Natural killer cell (primary cell): ENCODE measurements around the gene IL20. TPM values are rescaled to one million over a fixed set of nuclear protein-coding genes. Genes with fewer than 3 reads are reported as not detected.
A peak's percentile ranks its signal among the peaks of the same experiment; 100 is the strongest.

ENCODE experiments used
- ATAC-seq, 3 donors: fragments of 150-1000 bp in 2 of 3; fragments of 200-7000 bp in 1 of 3; cut with Tn5 transposase; 1 replicate in 1 of 3; 2 replicates in 2 of 3; pipeline ENCODE4 v1.10.0; 2021; ENCODE audit warnings: mild to moderate bottlenecking in 2 of 3, moderate library complexity in 2 of 3
- DNase-seq, 2 donors: peaks; one replicate each; pipeline versions ENCODE4 v3.0.0 to v3.0.0-alpha.2; 2013 to 2021; ENCODE audit warnings: mixed read lengths in 1 of 2
- H3K27ac ChIP-seq: one replicate; pipeline ENCODE4 v1.5.1; 2013; ENCODE audit warnings: mild to moderate bottlenecking, low read length
- H3K27me3 ChIP-seq: one replicate; pipeline ENCODE4 v1.6.1; 2013; ENCODE audit warnings: low read length; ENCODE audit not compliant: control insufficient read depth, insufficient read depth
- H3K36me3 ChIP-seq: one replicate; pipeline ENCODE4 v1.6.1; 2013; ENCODE audit warnings: low read length; ENCODE audit not compliant: control insufficient read depth, insufficient read depth
- H3K4me1 ChIP-seq: one replicate; pipeline ENCODE4 v1.6.1; 2013; ENCODE audit warnings: low read length; ENCODE audit not compliant: control insufficient read depth, insufficient read depth
- H3K4me3 ChIP-seq: one replicate; pipeline ENCODE4 v1.5.1; 2013; ENCODE audit warnings: low read length
- H3K9me3 ChIP-seq: one replicate; pipeline ENCODE4 v1.6.1; 2013; ENCODE audit warnings: low read length; ENCODE audit not compliant: control insufficient read depth, insufficient read depth
- H3K27ac Mint-ChIP-seq, 2 donors: one replicate each; pipeline ENCODE4 v1.8.0; 2022; ENCODE audit warnings: mild to moderate bottlenecking in 2 of 2, mixed read lengths in 2 of 2, moderate library complexity in 1 of 2
- H3K27me3 Mint-ChIP-seq, 2 donors: one replicate each; pipeline ENCODE4 v1.8.0; 2022; ENCODE audit warnings: low read depth in 2 of 2, mixed read lengths in 2 of 2
- H3K36me3 Mint-ChIP-seq: one replicate; pipeline ENCODE4 v1.8.0; 2022; ENCODE audit warnings: mixed read lengths
- H3K4me1 Mint-ChIP-seq, 2 donors: one replicate each; pipeline ENCODE4 v1.8.0; 2022; ENCODE audit warnings: mixed read lengths in 2 of 2
- H3K4me3 Mint-ChIP-seq: one replicate; pipeline ENCODE4 v1.8.0; 2022; ENCODE audit warnings: mild to moderate bottlenecking, moderate library complexity, mixed read lengths
- H3K9me3 Mint-ChIP-seq, 2 donors: one replicate each; pipeline ENCODE4 v1.8.0; 2022; ENCODE audit warnings: mixed read lengths in 2 of 2
- WGBS: methylation state at CpG from one replicate; pipeline ENCODE4 v1.1.7; 2013; ENCODE audit warnings: missing lambda C conversion rate; ENCODE audit not compliant: insufficient coverage; 5-methylcytosine and 5-hydroxymethylcytosine counted together
- intact Hi-C: fragments of 100-400 bp; cut with micrococcal nuclease; formaldehyde crosslinking; loops from one replicate; pipeline ENCODE4 v1.14.2; 2022
- total RNA-seq, 4 donors: library from RNA; stranded (reverse); fragments of 120-200 nt in 1 of 4; gene quantifications; one replicate each; pipeline versions ENCODE4 v1.2.3 to v1.2.4, GENCODE V29; 2013 to 2022
- TF ChIP-seq, protein P1 (sequence below): fragments of 200-600 bp; IDR thresholded peaks from one replicate; pipeline ENCODE4 v1.8.0; 2022; ENCODE audit warnings: antibody characterized with exemption

IL20 gene
- total RNA-seq, 3 donors from 2014 or later (not counting 1 experiment from before 2014, with no cell fraction given): not detected

GRCh38 chr1:206828765-206829164 lies 36.7 kb upstream of the IL20 start:
- Histone ChIP-seq H3K27ac (no peak overlapping the region), H3K4me1 (peaks cover 50% of the 10 kb centered on the region), H3K27me3 (no peaks in the 10 kb centered on the region), H3K36me3 (no peaks in the 10 kb centered on the region), H3K9me3 (no peaks in the 10 kb centered on the region), H3K4me3 (no peak overlapping the region)
- TF ChIP-seq, protein P1, sequence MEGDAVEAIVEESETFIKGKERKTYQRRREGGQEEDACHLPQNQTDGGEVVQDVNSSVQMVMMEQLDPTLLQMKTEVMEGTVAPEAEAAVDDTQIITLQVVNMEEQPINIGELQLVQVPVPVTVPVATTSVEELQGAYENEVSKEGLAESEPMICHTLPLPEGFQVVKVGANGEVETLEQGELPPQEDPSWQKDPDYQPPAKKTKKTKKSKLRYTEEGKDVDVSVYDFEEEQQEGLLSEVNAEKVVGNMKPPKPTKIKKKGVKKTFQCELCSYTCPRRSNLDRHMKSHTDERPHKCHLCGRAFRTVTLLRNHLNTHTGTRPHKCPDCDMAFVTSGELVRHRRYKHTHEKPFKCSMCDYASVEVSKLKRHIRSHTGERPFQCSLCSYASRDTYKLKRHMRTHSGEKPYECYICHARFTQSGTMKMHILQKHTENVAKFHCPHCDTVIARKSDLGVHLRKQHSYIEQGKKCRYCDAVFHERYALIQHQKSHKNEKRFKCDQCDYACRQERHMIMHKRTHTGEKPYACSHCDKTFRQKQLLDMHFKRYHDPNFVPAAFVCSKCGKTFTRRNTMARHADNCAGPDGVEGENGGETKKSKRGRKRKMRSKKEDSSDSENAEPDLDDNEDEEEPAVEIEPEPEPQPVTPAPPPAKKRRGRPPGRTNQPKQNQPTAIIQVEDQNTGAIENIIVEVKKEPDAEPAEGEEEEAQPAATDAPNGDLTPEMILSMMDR: no peak
- 65% methylated on average over 3 of the region's 4 CpGs for WGBS
- Mint-ChIP-seq H3K27ac (peak overlapping the region in 1 of 2 donors; percentile 51), H3K27me3 (peaks cover 0 to 9% of the 10 kb centered on the region in 2 donors), H3K36me3 (no peaks in the 10 kb centered on the region), H3K4me1 (peaks cover 30 to 40% of the 10 kb centered on the region in 2 donors), H3K4me3 (peak overlapping the region; percentile 47), H3K9me3 (no peaks in the 10 kb centered on the region)
- intact Hi-C loops: no loop called here
- DNase-seq (peak in 1 of 2 donors; percentile 20), ATAC-seq (no peak)

- no peaks in the 10 kb centered on the region for H3K36me3 Mint-ChIP-seq
Measured at GRCh38 chr1:206829282-206829681, 36.1 kb upstream of the IL20 start.

GRCh38 chr1:206829875-206830274 lies 35.5 kb upstream of the IL20 start:
- DNase-seq: peak in 1 of 2 donors; percentile 21
- no peaks in the 10 kb centered on the region for H3K9me3 Mint-ChIP-seq
- no peak overlapping the region for H3K27ac Mint-ChIP-seq
- TF ChIP-seq, protein P1: no peak
- intact Hi-C loops: no loop called here
- peaks cover 0 to 13% of the 10 kb centered on the region in 2 donors for H3K27me3 Mint-ChIP-seq
- no peak overlapping the region for H3K4me3 ChIP-seq
- H3K4me3 Mint-ChIP-seq: peak overlapping the region; percentile 32
- no peaks in the 10 kb centered on the region for H3K27me3 ChIP-seq
- ATAC-seq: peak; percentile 54 to 71 (median 66)
- no peaks in the 10 kb centered on the region for H3K9me3 ChIP-seq
- peaks cover 50% of the 10 kb centered on the region for H3K4me1 ChIP-seq
- peaks cover 30 to 34% of the 10 kb centered on the region in 2 donors for H3K4me1 Mint-ChIP-seq
- no CpG with 5 or more reads among the region's 2 CpGs for WGBS
- H3K27ac ChIP-seq: peak overlapping the region; percentile 8
- H3K36me3 Mint-ChIP-seq: no peaks in the 10 kb centered on the region
- H3K36me3 ChIP-seq: no peaks in the 10 kb centered on the region

More at GRCh38 chr1:206829282-206829681, 36.1 kb upstream of the IL20 start:
- DNase-seq (peak in 1 of 2 donors; percentile 54), ATAC-seq (peak; percentile 51 to 57 (median 55))
- Mint-ChIP-seq H3K4me1 (peaks cover 30 to 37% of the 10 kb centered on the region in 2 donors), H3K4me3 (peak overlapping the region; percentile 47), H3K27ac (peak overlapping the region in 1 of 2 donors; percentile 51), H3K27me3 (peaks cover 0 to 9% of the 10 kb centered on the region in 2 donors), H3K9me3 (no peaks in the 10 kb centered on the region)
- WGBS: 17% methylated on average over 6 of the region's 6 CpGs
- no peaks in the 10 kb centered on the region for H3K36me3 ChIP-seq
- intact Hi-C loops: no loop called here
- TF ChIP-seq, protein P1: no peak
- H3K4me3 ChIP-seq: no peak overlapping the region
- H3K27me3 ChIP-seq: no peaks in the 10 kb centered on the region
- H3K9me3 ChIP-seq: no peaks in the 10 kb centered on the region
- peaks cover 49% of the 10 kb centered on the region for H3K4me1 ChIP-seq
- peak overlapping the region; percentile 8 for H3K27ac ChIP-seq

DNA sequence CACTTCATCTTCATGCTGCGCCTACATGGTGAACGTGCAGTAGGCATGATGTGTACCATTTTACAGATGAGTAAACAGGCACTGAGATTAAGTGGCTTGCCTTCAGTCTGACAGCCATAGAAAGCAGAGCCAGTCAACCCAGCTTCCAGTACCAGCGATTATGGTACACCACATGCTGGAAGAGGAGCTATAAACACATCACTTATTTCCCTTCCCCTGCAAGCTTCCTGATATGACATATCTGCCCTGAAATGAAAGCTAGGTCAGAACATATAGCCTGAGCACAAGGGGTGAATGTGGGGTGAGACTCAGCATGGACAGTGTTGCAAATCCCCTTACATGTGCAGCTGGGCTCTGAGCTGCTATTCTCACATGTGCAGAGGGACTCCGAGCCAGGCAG lies 33.8 kb upstream of the IL20 start:
- no peak overlapping the region for H3K4me3 ChIP-seq
- ATAC-seq: no peak
- H3K4me1 Mint-ChIP-seq: peaks cover 30 to 32% of the 10 kb centered on the region in 2 donors

More for the DNA sequence above, 33.8 kb upstream of the IL20 start:
- Mint-ChIP-seq H3K4me3 (no peak overlapping the region), H3K9me3 (no peaks in the 10 kb centered on the region), H3K36me3 (no peaks in the 10 kb centered on the region), H3K27me3 (peaks cover 0 to 14% of the 10 kb centered on the region in 2 donors), H3K27ac (no peak overlapping the region)
- DNase-seq: no peak
- no peak overlapping the region for H3K27ac ChIP-seq
- H3K36me3 ChIP-seq: no peaks in the 10 kb centered on the region
- no peaks in the 10 kb centered on the region for H3K27me3 ChIP-seq
- H3K4me1 ChIP-seq: peaks cover 54% of the 10 kb centered on the region
- TF ChIP-seq, protein P1: no peak
- 64% methylated on average over 3 of the region's 4 CpGs for WGBS
- H3K9me3 ChIP-seq: no peaks in the 10 kb centered on the region
- intact Hi-C loops: no loop called here
